NCI-H128 (cell line): ENCODE results near the gene PMM2.
"Not testable (repeated sequence)": the region's sequence is repeated elsewhere in the genome, so short reads cannot be mapped to it uniquely, and the experiment has no call there.

ENCODE experiments used
- DNase-seq: peaks from one replicate; lab custom pipeline; 2025; ENCODE audit not compliant: unreplicated experiment; lab: John Stamatoyannopoulos, UW

PMM2 gene

DNA sequence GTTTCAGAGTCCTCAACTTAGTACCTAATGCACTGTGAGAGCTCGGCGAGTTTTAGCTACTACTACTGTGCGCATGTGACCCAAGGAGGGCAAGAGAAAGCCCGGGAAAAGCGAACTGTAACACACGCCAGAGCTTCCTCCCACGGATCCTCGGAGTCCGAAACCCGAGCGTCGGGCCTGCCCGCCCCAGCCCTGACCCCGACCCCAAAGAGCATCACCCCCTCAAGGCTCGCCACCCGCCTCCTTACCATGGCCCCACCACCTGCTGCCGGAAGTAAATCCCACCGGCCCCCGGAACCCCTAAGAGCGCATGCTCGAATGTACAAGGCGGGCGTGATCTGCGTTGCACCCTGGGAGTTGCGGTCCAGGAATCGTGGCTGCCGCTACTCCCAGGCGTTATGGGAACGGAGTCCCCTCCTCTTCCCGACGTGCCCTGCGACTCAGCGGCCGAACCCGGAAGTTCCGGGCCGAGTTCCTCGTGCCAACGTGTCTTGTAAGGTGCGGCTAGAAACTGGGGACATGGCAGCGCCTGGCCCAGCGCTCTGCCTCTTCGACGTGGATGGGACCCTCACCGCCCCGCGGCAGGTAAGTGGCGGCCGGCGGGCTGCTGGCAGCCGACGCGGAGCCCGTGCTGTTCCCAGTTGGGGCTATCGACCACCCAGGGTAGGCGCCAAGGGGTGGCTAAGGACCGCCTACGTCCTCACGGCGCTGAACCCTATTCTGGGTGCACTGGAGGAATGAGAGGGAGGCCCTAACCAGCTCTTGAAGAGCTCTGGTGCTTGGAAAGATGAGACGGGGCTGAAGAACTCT, at the start of gene PMM2, which contains the start of gene TMEM186:
Gene PMM2 (plus strand): TSS at position 476 of the 810 bp plus-strand sequence. CDS start 44 bp downstream, at position 520.
Gene TMEM186 (minus strand): TSS at position 276 of the 810 bp plus-strand sequence. CDS start 25 bp downstream, at position 251.
- DNase-seq: peak; percentile 68

DNA sequence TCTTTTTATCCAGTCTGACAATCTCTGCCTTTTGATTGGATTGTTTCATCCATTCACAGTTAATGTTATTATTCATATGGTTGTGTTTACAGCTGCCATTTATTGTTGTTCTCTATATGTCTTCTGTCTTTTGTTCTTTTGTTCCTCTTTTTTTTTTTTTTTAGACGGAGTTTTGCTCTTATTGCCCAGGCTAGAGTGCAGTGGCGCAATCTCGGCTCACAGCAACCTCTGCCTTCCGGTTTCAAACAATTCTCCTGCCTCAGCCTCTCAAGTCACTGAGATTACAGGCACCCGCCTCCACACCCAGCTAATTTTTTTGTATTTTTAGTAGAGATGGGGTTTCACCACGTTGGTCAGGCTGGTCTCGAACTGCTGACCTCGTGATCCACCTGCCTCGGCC, 48.7 kb upstream of the PMM2 start:
- DNase-seq: not testable (repeated sequence)

- no peak for DNase-seq
Measured at GRCh38 chr16:8751481-8752311, 45.9 kb upstream of the PMM2 start.

DNA sequence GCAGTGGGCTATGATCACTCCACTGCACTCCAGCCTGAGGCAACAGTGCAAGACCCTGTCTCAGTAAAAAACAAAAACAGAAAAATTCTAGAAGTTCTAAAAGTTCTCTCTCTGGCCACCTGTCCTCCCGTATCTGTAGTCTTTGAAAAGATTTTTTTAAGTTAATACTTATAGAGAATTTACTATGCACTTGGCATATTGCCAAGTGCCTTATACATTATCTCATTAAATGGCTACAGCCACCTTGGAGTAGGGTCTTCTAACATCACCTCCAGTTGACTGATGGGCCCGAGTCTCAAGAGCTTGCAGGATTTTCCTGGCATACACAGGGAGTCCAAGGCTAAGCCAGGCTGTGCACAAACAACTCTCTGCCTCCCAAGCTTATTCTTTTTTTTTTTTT, 44.9 kb upstream of the PMM2 start:
- no peak for DNase-seq

DNA sequence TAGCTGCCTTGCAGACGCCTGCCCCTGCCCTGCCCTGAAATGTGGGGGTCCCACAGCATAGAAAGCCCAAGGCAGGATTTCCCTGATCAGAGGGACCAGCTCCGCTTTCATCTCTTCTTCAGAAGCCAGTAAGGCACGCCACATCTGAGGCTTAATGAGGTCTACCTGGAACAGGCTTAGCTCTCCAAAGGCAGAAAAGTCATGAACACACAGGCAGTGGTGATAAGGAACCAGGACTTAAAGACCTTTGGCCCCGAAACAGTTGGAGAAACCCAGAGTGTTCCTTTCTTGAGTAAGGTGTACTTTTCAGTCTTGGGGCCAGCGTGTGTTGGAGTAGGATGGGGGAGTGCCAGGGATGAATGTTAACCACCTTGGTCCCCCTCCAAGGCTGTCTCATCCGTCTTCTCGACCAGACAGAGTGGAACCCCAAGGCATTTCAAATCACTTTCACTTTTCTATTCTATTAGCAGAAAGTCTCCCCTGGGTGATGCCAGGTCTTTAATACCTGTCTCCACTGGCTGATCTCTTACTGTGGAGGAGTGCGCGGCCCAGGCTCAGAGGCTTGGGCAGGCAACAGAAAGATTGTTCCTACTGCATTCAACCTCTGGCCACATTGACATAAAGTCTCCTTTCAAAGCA, 44.1 kb upstream of the PMM2 start:
- no peak for DNase-seq

GRCh38 chr16:8756755-8757154, 40.9 kb upstream of the PMM2 start:
- no peak for DNase-seq

DNA sequence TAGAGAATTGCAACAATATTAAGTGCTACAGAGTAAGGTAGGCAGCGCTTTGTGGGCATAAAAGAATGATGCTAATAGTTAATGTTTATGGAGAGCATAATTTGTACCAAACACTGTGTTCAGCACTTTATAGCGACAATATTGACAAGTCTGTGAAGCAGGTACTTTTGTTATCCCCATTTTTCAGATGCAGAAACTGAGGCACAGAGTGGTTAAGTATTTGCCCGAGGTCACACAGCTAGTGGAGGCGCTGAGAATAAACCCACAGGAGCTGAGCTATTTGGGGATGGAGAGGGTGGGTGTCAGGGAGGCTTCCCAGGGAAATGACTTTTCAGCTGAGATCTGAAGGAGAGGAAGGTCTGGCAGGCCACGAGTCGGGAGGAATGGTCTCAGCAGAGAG, 39.6 kb upstream of the PMM2 start:
- no peak for DNase-seq

DNA sequence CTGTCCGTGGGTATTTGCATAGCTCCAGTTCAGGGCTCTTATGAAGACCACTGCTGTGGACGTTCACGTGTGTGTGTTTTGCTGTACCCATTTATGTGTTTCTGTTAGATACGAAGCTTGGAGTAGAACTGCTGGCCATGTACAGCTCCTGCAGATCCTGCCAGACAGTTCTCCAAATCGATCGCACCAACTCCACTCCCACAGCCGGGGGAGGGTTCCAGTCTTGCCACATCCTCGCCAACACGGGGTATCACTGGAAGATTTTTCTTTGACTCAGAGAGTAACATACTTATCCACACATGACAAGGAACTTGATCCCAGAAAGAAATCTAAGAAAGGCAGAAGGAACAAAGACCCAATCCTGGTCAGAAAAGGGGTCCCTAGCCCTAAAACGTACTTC, 37.6 kb upstream of the PMM2 start:
- no peak for DNase-seq

DNA sequence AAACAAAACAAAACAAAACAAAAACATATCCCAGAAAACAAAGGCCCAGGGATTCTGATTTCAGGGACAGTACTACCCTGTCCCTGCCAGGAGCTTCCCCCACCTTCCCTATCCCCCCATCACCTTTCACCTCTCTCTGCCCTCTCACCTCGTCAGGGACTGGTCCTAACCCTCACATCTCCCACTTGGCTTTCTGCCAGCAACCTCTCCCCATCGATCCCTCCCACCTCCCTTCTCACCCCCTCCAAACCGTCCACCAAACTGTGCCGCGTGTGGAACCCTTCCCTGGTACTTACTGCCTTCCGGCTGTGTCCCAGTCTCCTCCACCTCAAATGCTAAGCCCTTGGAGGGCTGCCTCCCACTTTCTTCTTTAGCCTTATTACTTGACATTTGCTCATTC, 36.6 kb upstream of the PMM2 start:
- no peak for DNase-seq

- DNase-seq: no peak
Measured at GRCh38 chr16:8762254-8762653, 35.4 kb upstream of the PMM2 start.

DNA sequence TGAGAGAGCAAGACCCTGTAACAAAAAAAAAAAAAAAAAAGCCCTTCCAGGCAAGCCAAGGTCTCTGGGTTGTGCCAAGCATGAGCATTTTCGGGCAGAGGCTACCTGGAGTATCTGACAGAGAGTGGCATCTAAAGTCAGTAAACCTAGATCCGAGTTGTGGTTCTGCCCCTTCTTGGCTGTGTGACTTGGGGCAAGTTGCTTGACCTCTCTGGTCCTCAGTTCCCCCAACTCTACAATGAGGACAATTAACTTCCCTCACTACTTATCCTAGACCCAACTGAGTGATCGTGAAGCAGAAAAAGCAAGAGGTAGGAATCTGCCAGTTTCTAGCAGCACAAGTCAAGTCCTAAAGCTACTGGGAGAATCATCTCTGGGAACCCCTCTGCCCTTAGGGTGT, 34.6 kb upstream of the PMM2 start:
- no peak for DNase-seq

DNA sequence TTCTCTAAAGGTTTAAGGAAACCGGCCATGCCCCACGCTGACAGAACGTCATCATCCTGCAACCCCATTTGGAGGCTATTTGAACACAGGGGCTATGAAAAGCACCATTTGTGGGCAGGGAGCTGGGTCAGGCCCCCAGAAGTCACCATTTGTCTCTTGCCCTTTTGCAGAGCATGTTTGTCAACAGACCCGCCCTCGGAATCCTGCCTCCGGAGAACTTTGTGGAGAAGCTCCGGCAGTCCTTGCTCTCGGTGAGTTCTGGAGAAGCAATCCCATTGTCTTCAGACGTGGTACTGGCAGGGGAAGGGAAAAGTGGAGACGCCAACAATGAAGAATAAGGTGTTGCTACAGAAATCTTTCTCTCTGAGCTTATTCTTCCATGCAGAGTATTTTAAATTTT, 33.7 kb upstream of the PMM2 start:
- DNase-seq: no peak

- DNase-seq: no peak
Measured at GRCh38 chr16:8764525-8765250, 33.0 kb upstream of the PMM2 start.

DNA sequence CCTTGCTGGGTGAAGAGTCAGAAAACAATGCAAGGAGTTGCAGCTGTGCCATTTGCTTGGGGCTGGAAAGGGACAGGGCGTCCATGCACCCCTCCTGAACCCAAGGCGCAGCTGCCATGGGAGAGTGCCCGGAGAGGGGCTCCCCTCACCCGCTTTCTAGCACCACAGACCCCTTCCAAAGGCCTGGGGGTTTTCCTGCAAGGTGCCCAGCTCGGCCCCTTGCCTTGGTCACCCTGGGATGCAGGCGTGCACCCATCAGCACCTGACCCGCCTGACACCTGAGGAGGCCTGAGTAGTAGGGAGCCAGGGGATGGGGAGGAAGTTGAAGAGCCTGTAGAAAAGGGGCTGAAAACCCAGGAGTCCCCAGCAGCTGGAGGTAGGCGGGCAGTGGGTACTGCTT, 30.5 kb upstream of the PMM2 start:
- no peak for DNase-seq

DNA sequence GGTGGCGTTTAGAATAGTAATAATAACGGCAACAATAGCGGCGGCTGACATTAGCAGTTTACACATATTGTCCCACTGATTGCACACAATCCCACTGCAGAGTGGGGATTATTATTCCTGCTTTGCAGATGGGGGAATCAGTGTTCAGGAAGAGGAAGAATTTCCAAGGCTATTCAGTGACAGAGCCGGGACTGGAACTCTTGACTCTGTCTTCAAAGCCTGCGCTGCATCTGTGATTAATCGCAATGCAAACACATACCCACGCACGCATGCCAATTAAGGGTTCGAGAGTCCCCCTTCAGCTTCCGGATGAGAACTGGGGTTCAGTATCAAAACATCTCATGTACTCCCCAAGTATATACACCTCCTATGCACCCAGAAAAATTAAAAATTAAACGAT, 29.4 kb upstream of the PMM2 start:
- DNase-seq: no peak

- DNase-seq: no peak
Measured at GRCh38 chr16:8768692-8769091, 28.9 kb upstream of the PMM2 start.

DNA sequence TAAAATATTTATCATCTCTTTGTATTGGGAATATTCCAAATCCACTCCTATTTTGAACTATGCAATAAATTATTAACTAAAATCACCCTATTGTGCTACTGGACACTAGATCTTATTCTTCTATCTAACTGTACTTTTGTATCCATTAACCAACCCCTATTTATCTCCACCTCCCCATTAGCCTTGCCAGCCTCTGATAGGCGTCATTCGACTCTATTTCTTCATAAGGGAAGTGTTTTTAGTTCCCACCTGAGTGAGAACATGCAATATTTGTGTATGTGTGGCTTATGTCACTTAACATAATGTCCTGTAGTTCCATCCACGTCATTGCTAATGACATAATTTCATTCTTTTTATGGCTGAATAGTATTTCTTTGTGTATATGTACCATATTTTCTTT, 24.1 kb upstream of the PMM2 start:
- DNase-seq: no peak

GRCh38 chr16:8774208-8774607, 23.4 kb upstream of the PMM2 start:
- no peak for DNase-seq

DNA sequence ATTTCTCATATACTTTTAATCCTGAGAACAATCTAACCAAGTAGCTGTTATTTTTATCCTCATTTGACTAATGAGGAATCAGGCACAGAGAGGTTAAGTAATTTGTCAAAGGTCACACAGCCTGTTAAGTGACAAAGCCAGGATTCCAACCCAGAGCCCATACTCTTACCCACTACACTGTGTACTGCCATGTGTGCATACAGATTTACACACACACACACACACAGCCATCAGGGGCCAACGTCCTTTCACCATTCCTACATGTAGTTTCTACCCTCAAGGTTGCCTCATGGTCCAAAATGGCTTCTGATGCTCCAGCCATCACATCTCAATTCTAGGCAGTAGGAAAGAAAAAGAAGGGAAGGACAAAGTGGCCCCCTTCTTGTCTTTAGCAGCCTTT, 22.3 kb upstream of the PMM2 start:
- DNase-seq: no peak

- DNase-seq: no peak
Measured at GRCh38 chr16:8776129-8776584, 21.5 kb upstream of the PMM2 start.

DNA sequence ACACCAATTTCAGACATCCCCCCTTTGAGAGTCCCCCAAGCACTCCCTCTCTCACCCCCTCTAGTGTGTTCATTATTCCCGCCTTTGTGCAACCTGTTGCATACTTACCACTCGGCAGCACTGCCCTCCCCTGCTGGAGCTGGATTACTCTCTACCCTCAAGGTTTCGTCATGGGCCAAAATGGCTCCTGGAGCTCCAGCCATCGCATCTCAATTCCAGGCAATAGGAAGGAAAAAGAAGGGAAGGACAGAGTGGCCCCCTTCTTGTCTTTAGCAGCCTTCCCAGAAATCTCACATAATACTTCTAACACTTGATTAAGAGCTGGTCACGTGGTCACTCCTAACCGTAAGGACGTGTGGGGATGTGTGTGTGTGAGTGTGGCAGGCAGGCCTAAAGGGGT, 20.4 kb upstream of the PMM2 start:
- DNase-seq: no peak
